Measurements from ENCODE around the gene TMEM121B.

Gene TMEM121B

DNA sequence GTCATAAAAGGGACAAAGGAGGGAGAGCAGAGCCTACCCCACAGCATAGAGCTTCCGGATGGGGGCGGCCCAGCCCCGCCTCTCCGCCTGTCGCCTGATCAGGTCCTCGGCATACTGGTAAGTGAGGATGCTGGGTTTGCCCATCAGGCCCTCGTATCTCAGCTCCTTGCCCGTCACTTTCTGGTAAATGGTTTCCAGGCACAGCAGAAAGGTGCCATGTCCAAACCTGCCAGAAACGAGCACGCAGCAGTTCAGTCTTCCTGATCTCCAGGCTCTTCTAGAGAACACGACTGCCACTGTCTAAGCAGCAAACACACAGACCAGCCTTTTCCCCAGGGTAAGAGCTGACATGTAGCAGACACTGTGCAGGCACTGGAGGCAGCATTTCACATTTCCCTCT, 17.4 kb upstream of the TMEM121B start:
- no peak for DNase-seq (ENCODE audit: low read depth in 2 of 3, low spot score in 2 of 3)

DNA sequence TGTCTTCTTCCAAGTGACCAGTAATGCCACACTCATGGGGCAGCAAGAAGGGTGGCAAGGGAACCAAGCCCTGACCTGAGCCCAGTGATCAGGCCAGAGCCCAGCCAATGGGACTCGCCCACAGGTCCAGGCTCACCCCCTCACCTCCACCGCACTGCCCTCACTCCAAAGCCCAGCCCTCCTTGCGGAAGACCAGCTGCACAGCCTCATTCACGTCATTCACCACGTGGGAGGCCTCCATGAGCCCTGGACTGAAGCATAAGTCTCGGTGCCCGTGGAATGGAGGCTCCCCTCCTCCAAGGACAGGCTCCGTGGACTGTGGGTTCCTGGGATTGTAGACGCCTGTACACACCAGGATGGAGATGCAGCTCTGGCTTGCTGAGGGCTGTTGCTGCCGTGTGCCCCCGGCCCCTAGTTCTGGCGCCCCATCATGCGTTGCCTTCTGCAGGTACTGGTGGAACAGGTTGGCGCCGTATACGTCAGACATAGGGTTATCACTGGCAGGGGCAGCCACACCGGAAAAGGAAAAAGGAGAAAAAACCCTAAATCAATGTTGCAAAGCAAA, 16.8 kb upstream of the TMEM121B start:
- DNase-seq (ENCODE audit: low read depth in 2 of 3, low spot score in 2 of 3), result no peak

DNA sequence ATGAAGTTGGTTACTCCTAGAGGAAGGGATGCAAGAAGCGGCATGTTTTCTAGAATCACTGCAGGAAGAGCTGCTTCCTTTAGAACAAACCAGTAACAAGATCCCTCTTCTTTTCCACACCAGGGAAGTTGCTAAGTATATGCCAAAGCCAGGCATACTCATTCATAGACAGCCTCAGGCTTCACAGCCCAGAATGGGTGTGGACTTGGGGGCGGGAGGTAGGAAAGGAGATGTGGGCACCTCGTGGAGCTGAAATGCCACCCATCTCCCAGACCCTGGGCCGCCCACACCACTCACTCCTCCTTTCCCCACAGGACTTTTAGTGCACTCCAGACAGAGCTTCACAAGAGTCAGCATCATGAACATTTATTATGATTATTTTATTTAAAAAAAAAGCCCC, 16.0 kb upstream of the TMEM121B start:
- no peak for DNase-seq (ENCODE audit: low read depth in 2 of 3, low spot score in 2 of 3)

DNA sequence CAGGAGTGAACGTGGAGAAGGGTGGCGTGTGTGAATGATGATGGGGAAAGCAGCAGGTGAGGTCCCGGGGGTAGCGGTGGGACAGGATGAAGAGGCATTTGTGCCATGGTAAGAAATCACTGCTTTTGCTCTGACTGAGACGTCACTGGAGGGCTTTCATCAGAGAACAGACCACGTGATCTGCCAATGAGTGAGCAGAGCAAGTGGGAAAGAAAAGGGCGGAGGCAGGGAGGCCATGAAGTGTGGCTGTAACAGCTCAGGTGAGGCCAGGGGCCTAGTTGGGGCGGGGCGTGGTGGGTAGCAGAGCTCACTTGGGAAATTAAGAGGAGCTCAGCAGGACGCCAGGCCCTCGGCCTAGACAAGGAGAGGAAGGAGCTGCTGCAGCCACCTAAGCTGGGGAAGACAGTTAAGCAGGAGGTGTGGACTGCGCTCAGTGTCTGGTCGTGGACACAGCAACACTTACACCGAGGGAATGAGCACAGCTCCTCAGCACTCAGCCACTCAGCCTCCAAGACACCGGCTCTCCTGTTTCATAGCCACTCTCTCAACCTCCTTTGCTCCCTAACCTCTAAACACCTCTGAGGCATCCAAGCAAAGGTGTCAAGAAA, 14.1 kb upstream of the TMEM121B start:
- DNase-seq (ENCODE audit: low read depth in 2 of 3, low spot score in 2 of 3), result no peak

DNA sequence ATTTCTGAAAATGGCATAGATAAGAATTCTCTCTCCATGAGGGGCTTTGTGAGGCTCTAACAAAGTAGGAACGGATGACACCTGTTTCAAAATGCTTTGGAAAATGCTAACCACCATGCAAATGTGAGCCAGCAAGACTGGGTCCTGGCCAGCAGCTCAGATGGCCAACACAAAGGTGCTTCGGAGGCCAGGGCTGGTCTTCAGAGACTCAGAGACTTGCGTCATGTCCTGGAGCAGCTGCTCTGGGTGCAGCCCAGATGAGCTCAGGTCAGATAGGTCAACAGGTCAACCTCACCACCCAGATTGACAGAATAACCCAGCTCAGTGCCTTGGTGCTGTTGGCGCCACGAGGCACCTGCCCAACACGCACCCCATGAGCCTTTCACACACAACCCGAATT, 12.0 kb upstream of the TMEM121B start:
- no peak for DNase-seq (ENCODE audit: low read depth in 2 of 3, low spot score in 2 of 3)

DNA sequence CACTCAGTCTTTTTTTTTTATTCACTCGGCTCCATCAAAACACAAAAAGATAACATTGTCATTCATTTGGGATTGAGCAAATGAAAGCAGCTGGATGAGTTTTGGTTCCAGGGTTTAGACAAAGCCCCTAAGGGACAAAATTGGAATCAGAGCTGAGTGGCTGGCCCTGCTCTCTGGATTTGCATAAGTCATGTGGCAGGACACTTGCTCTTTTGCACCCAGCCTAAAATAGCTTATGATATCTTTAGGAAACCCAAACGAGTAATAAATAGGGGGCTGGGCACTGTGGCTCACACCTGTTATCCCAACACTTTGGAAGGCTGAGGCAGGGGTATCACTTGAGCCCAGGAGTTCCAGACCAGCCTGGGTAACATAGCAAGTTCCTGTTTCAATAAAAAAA, 11.0 kb upstream of the TMEM121B start:
- DNase-seq (ENCODE audit: low read depth in 2 of 3, low spot score in 2 of 3), result no peak

DNA sequence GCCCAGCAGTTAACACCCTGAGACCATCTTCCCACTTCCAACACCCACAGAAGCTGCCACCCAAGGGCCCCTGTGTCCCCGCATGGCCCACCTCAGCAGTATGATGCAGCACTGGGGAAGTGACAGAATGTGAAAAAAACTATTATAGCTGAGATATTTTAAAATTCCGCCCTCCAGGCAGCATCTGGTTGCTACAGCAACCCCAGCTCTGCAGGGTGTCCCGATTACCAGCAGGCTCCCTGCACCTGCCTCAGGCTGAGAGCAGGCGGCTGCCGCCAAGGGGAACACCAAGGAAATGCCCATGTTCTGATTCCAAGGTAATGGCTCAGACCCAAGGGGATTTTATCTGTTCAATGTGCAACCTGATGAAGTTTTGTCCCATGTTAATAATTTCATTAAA, 10.5 kb upstream of the TMEM121B start:
- DNase-seq (ENCODE audit: low read depth in 2 of 3, low spot score in 2 of 3), result no peak

DNA sequence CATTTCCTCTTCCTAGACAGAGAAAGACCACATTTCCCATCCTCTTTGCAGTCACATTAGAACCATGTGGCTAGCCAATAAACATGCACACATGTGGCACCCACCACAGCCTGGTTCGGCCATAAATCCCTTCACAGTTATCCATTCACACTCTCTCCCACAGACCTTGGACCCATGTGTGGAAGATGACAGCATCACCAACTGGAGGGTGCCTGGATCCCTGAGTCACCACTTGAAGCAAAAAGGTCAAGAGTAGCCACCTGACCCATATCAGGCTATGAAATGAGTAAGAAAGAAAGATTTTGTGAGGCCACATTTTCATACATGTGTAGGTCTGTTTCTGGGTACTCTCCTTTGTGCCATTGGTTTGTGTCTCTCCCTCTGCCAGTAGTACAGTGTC, 9.0 kb upstream of the TMEM121B start:
- DNase-seq (ENCODE audit: low read depth in 2 of 3, low spot score in 2 of 3), result no peak

DNA sequence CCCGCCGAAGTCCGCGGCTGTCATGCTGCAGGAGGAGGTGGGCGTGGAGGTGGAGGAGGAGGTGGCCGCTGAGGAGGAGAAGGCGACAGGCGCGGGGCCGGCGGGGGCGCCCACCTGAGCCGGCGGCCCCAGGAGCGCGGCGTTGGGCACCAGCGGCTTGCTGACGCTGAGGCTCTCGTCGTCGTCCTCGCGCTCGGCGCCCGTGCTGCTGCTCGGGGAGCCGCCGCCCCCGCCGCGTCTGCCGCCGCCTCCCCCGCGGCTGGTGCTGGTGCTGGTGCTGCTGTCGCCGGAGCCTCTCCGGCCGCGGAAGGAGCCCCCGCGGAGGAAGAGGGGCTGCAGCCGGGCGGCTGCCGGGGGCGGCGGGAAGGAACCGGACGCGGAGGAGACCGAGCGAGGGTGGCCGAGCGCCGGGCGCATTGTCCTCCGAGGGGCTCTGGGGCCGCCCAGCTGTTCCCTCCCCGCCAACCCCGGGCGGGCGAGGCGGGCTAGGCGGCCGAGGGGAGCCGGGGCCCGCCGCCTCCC, 388 bp downstream of the TMEM121B start:
- no peak for DNase-seq (ENCODE audit: low read depth in 2 of 3, low spot score in 2 of 3)

DNA sequence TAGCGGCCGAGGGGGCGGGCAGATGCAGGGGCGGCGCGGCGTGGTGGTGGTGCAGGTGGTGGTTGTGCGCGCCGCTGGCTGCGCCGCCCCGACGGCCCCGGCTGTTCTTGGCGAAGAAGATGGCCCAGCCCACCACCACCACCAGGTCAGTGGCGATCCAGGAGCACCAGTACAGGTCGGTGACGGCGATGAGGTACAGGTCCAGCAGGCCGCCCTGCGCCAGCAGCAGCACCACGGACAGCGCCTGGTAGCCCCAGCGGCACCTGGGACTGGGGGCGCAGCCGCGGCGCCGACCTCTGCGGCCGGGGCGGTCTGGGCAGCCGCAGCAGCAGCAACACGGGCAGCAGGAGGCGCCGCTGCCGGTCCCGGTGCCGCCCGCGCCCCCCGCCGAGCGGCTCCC, 879 bp downstream of the TMEM121B start:
- no peak for DNase-seq (ENCODE audit: low read depth in 2 of 3, low spot score in 2 of 3)

DNA sequence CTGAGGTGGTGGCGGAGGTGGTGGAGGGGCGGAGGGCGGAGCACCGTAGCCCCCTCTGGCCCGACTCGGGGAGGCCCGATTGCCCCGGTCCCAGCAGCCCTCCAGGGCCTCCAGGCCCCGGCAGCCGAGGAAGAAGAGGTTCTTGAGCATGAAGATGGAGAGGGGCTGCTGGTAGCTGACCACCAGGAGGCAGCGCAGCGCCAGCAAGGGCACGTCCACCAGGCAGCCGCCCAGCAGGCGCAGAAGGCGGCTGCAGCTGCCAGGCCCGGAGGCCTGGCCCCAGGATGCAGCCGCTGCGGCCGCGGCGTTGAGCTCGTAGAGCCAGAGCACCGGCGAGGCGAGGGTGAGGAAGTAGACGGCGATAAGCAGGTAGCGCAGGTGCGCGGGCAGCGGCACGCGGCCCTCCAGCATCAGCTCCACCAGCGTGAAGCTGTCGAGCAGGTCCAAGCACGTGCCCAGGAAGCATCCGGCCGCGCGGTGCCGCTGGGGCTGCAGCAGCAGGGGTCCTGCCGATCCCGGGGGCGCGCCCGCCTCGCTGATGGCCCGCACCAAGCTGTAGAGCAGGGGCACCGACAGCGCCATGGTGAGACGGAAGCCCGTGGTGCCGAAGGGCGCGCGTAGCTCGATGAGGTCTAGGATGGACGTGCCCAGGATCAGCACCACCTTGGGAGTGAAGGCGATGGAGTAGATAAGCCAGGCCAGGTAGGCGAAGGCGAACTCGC, 1.5 kb downstream of the TMEM121B start:
- DNase-seq (ENCODE audit: low read depth in 2 of 3, low spot score in 2 of 3), result no peak

DNA sequence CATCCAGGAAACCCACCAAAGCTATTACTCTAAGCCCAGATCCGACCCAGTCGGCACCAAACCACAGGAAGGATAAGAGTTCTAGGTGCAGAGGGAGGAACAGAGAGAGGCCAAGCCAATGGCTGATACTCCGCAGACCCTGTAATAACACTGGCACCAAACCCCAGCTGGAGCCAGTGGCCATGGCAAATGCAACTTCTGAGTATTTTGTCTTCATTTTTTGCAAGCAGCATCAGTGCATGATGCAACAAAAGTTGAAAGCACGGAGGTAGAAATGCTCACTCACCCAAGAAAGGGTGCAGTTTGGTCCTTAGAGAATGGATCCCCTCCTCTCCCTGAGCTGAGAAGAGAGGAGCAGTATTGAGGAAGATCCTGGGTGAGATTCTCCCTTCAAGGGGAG, 2.8 kb downstream of the TMEM121B start:
- no peak for DNase-seq (ENCODE audit: low read depth in 2 of 3, low spot score in 2 of 3)

DNA sequence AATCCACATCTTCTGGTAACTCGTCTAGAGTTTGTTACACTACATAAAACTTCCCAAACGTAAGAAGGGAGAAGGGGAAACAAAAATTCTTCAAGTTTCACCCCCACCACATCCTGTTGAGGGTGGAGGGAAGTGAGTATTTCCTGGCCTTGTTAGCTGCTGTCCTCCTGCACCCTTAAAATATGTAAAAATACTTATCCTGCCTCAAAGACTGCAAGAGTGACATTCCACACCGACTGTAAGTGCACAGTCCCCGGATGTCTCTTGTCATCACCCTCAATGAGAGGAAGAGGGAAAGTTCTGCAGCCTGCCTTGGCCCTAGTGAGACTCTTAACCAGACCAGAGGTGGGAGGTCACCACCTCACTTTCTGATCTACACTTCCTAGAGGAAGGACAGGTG, 3.3 kb downstream of the TMEM121B start:
- no peak for DNase-seq (ENCODE audit: low read depth in 2 of 3, low spot score in 2 of 3)

DNA sequence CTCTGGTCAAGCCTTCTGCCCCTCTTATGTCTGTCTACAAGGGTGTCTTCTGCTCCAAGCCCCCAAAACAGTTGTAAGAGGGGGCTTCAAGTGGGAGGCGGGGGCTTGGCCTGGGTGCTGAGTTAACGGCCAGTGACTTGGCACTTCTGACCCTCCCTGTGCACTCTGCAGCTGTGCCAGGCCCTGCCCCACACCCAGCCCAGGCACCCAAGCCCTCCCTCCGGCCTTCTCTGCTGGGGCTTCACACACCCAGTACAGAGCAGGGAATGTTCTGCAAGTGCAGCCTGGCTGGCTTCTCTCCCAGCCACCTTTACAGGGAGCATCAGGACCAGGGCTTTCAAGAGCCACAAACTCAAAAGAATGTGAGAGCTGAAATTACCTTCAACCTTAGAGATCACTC, 3.8 kb downstream of the TMEM121B start:
- no peak for DNase-seq (ENCODE audit: low read depth in 2 of 3, low spot score in 2 of 3)

DNA sequence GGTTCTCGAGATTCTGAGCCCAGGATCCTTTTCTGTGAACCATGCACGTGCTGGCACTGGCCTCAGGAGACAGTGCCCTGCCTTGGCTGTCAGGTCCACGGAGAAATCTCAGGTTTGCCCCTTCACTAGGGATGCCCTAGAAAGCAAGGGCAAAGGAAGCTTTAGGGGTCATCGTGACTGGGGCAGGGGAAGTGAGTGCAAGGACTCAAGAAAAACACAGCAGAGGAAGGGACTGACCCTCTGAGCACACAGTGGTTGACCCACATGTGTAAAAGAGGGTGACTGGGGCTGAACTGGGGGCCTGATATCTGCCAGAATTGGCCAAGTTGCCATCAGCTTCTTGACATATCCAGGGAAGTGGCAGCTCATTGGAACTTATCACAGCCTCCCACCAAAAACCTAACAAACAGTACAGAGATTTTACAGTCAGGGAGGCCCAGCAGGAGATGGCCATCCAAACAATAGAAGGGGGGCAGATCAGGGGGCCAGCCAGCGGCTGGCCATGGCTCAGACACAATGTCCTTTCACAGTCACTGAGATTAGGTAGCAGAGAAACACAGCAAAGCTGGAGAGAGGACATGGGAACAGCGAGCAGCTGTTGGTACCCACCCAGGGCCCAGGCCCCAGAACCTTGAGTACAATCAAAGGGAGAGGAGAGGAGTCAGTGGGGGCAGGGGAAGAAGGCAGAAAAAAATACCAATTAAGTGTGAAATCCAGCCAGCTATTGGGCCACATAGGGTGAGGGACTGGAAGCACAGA, 4.4 kb downstream of the TMEM121B start:
- DNase-seq (ENCODE audit: low read depth in 2 of 3, low spot score in 2 of 3), result no peak

DNA sequence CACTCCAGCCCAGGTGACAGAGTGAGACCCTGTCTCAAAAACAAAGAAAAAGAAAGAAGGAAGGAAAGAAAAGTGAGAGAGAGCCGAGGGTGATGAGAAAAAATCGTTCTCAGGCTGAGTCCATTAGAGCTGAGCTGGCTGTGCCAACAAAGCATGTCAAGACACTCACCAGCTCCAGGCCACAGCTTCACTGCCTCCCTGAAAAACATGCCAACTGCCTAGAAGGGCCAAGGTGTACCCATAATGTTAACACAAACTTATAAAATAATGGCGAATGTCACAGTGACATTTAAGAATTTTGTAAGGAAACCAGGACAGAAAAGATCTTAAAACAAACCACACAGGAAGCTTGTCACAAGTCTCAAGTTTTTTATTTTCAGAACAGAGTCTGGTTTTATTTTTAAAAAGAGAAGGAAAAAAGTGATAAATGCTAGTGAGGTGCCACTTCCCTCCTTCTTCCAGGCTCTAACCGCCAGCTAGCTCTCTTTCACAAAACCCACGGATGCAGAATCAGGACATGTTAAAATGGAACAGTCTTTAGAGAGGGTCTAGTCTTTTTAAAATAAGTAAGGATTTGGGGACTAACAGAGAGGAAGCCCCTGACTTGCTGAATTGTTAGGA, 5.1 kb downstream of the TMEM121B start:
- no peak for DNase-seq (ENCODE audit: low read depth in 2 of 3, low spot score in 2 of 3)

DNA sequence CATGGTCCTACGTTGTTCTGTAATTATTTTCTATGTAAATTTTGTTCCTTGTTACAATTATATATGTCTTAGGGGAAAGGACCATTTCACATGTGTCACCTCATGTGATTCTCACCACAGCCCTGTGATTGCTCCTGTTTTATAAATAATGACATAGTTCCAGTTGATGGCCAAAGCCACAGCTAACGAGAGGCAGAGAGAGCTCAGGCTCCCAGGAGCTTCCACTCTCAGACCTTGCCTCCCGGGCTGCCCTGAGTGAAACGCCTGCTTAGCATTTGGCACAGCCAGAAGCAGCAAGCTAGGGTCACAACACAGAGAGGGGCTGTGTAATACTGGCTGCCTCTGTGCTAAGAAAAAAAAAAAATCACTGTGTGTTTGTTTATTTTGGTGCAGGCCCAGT, 5.9 kb downstream of the TMEM121B start:
- DNase-seq (ENCODE audit: low read depth in 2 of 3, low spot score in 2 of 3), result no peak

DNA sequence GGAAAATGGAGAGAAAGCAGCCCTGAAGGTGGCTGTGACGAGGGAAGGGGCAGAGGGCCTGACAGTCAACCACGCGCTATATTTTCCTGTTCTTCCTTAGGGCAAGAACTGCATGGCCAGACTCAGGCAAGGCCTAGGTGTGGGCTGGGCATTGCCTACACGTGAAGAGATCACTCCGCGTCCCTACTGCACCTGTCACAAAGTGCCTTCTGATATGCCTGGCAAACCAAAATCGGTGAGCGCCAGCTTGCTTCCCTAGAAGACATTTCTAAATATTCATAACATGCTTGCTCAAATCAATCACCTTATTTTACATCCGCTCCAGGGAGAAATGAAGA, 6.3 kb downstream of the TMEM121B start:
- DNase-seq (ENCODE audit: low read depth in 2 of 3, low spot score in 2 of 3), result no peak

DNA sequence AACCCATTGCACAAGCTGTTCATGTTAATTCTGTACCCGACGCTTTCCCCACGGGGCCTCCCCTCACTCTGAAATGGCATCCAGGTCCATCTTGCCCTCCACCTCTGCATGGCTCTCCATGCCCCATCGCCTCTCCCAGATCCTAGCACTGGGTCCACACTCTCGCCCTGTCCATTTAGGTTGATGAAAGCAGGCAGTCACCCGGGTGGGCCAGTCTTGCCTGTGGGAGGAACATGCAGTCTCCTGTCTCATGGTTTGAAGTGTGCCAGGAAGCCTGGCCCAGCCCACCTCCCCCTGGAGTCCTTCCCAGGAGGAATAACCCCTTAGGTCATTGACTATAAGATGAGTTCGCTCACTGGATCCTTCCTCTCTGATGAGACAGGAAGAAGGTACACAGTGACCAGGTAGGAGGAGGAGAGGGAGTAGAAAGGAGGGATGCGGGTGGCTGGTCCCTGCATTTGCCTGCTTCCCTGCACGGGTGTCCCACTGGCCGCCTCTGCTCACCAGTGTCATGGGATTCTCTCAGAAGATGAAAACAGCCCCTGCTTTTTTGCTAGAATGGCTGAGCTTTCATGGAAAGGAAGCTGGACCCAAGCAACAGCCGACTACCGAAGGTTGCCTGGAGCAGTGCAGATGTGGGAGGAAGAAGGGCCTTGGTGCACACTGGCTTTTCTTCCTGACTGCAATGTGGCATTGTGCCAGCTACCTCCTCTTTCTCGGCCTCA, 6.8 kb downstream of the TMEM121B start:
- no peak for DNase-seq (ENCODE audit: low read depth in 2 of 3, low spot score in 2 of 3)

DNA sequence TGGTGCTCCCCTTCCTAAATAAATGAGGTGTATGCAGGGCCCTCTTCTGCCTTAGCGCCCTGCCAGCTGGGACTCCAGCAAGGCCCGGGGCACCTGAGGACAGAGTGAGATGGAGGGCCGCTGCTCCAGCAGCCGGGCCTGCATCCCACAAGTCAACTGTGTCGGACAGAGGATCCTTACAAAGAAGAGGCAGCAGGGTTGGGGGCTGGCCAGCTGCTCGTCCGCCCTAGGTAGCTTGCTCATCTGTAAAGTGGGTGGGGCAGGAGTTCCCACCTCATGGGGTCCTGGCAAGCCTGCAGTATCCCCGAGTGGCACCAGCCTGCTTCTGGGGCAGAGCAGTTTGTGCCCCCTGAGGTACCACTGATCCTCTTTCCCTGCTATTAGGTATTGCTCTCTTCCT, 7.6 kb downstream of the TMEM121B start:
- DNase-seq (ENCODE audit: low read depth in 2 of 3, low spot score in 2 of 3), result no peak

DNA sequence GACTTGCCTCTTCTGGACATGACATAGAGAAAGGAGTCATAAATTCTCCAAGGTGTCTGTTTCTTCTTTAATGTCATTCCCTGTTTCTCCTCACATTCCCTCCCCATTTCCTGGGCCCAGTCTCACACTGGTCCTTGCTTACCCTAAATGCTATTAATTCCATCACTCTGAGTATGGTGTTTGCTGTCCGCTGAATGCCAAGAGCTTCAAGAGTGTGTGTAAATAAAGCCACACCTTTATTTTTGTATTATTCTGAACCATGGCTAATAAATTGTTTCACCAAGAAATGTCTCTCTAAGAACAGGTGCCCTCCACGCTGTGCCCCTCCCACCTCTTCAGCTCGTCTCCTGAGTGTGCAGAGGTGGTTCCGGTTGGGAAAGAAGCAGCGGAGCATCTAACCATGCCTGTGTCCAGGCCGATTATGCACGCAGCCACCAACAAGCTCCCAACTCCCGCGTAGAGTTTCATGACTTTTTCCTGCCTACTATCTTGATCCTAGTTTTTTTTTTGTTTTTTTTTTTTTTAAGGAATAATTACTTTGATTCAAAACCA, 8.6 kb downstream of the TMEM121B start:
- no peak for DNase-seq (ENCODE audit: low read depth in 2 of 3, low spot score in 2 of 3)
